ENCODE measurements around the gene CCDC175. TPM values are rescaled to one million over a fixed set of nuclear protein-coding genes. Genes with fewer than 3 reads are reported as not detected.
A peak's percentile ranks its signal among the peaks of the same experiment; 100 is the strongest.

Gene CCDC175
- total RNA-seq, 1 donor from 2014 or later: not detected

GRCh38 chr14:59507752-59508103, 68.9 kb downstream of the CCDC175 start:
- no peak for TF ChIP-seq CTCF (conservative IDR thresholded peaks at IDR 0.05; ENCODE audit: low read depth, low read length)
- no peak overlapping the region for H3K4me3 ChIP-seq (ENCODE audit: low read depth, low read length)
- DNase-seq (ENCODE audit: low read depth): no peak

GRCh38 chr14:59507063-59507751, 69.4 kb downstream of the CCDC175 start:
- DNase-seq (ENCODE audit: low read depth): no peak
- TF ChIP-seq CTCF (conservative IDR thresholded peaks at IDR 0.05; ENCODE audit: low read depth, low read length): peak; percentile 93
- no peak overlapping the region for H3K4me3 ChIP-seq (ENCODE audit: low read depth, low read length)

- TF ChIP-seq CTCF (conservative IDR thresholded peaks at IDR 0.05; ENCODE audit: low read depth, low read length): no peak
These were observed 73.4 kb downstream of the CCDC175 start for GRCh38 chr14:59503256-59503655.

GRCh38 chr14:59500732-59501131, 75.9 kb downstream of the CCDC175 start:
- DNase-seq (ENCODE audit: low read depth): no peak
- TF ChIP-seq CTCF (conservative IDR thresholded peaks at IDR 0.05; ENCODE audit: low read depth, low read length): no peak

More at GRCh38 chr14:59503256-59503655, 73.4 kb downstream of the CCDC175 start:
- no peak for DNase-seq (ENCODE audit: low read depth)
- H3K4me3 ChIP-seq (ENCODE audit: low read depth, low read length): no peak overlapping the region

GRCh38 chr14:59492384-59492783, 84.2 kb downstream of the CCDC175 start:
- no peak for TF ChIP-seq CTCF (conservative IDR thresholded peaks at IDR 0.05; ENCODE audit: low read depth, low read length)
- DNase-seq (ENCODE audit: low read depth): no peak
- no peak overlapping the region for H3K4me3 ChIP-seq (ENCODE audit: low read depth, low read length)

More at GRCh38 chr14:59500732-59501131, 75.9 kb downstream of the CCDC175 start:
- no peak overlapping the region for H3K4me3 ChIP-seq (ENCODE audit: low read depth, low read length)

- DNase-seq (ENCODE audit: low read depth): no peak
- no peak for TF ChIP-seq CTCF (conservative IDR thresholded peaks at IDR 0.05; ENCODE audit: low read depth, low read length)
These were observed 85.9 kb downstream of the CCDC175 start for GRCh38 chr14:59490756-59491155.

GRCh38 chr14:59484639-59485175, 91.9 kb downstream of the CCDC175 start:
- TF ChIP-seq CTCF (conservative IDR thresholded peaks at IDR 0.05; ENCODE audit: low read depth, low read length): no peak
- H3K4me3 ChIP-seq (ENCODE audit: low read depth, low read length): peak overlapping the region; percentile 67
- no peak for DNase-seq (ENCODE audit: low read depth)

More at GRCh38 chr14:59490756-59491155, 85.9 kb downstream of the CCDC175 start:
- H3K4me3 ChIP-seq (ENCODE audit: low read depth, low read length): no peak overlapping the region
